Renal cortical epithelial cell (primary cell): ENCODE results near the gene SCAANT1. TPM values are rescaled to one million over a fixed set of nuclear protein-coding genes. Genes with fewer than 3 reads are reported as not detected.

Source experiments
- DNase-seq: peaks from one replicate; pipeline ENCODE4 v3.0.0-alpha.2; 2011; ENCODE audit warnings: low read depth
- total RNA-seq: library from RNA; depleted of rRNA; stranded (reverse); fragments of >200 nt; gene quantifications from 2 replicates; pipeline ENCODE4 v1.2.3, GENCODE V29; 2014

The SCAANT1 gene
- total RNA-seq, 1 donor from 2014 or later = not detected

- DNase-seq = no peak
These were observed 22.1 kb upstream of the SCAANT1 start for GRCh38 chr3:63934041-63934866.

GRCh38 chr3:63933459-63933858 is 21.3 kb upstream of the SCAANT1 start:
- no peak for DNase-seq

- no peak for DNase-seq
These were observed 20.5 kb upstream of the SCAANT1 start for GRCh38 chr3:63932509-63933212.

- DNase-seq = no peak
These were observed 19.1 kb upstream of the SCAANT1 start for GRCh38 chr3:63931290-63931689.

GRCh38 chr3:63927422-63928280 is 15.5 kb upstream of the SCAANT1 start:
- DNase-seq = no peak

GRCh38 chr3:63926309-63926708 is 14.1 kb upstream of the SCAANT1 start:
- DNase-seq = no peak

- no peak for DNase-seq
These were observed 10.5 kb upstream of the SCAANT1 start for GRCh38 chr3:63922491-63923199.

GRCh38 chr3:63921741-63922482 is 9.7 kb upstream of the SCAANT1 start:
- no peak for DNase-seq

GRCh38 chr3:63920001-63920400 is 7.8 kb upstream of the SCAANT1 start:
- DNase-seq = no peak

GRCh38 chr3:63918321-63918720 is 6.1 kb upstream of the SCAANT1 start:
- peak; percentile 78 for DNase-seq

GRCh38 chr3:63914312-63914711 is 2.1 kb upstream of the SCAANT1 start:
- DNase-seq = peak; percentile 58

GRCh38 chr3:63912768-63913588 is 795 bp upstream of the SCAANT1 start:
- DNase-seq = peak; percentile 34

- no peak for DNase-seq
These were observed 692 bp downstream of the SCAANT1 start for GRCh38 chr3:63911509-63911872.

- no peak for DNase-seq
These were observed 1.3 kb downstream of the SCAANT1 start for GRCh38 chr3:63910891-63911290.

- no peak for DNase-seq
These were observed 2.2 kb downstream of the SCAANT1 start for GRCh38 chr3:63910001-63910400.

GRCh38 chr3:63909431-63909830 is 2.8 kb downstream of the SCAANT1 start:
- DNase-seq = no peak

GRCh38 chr3:63908776-63909175 is 3.4 kb downstream of the SCAANT1 start:
- no peak for DNase-seq

GRCh38 chr3:63908081-63908736 is 4.0 kb downstream of the SCAANT1 start:
- peak; percentile 33 for DNase-seq
